SK-N-SH (cell line): Measurements from ENCODE around the gene IL12RB1. TPM values are rescaled to one million over a fixed set of nuclear protein-coding genes. Genes with fewer than 3 reads are reported as not detected.

Experiments used
- CTCF ChIA-PET: fragments of 300-600, 350-600 bp; formaldehyde crosslinking; extraction: SDS; loops from one replicate; lab custom pipeline; 2021; lab: Yijun Ruan, JAX
- POLR2A ChIA-PET: fragments of 350-600 bp; sonication (Branson Sonifier 250); formaldehyde crosslinking; extraction: SDS; loops from one replicate; lab custom pipeline; 2020; ENCODE audit warnings: antibody characterized with exemption, inconsistent platforms; lab: Yijun Ruan, JAX
- DNase-seq: peaks from one replicate; pipeline ENCODE4 v3.0.0; 2012
- H2AFZ ChIP-seq: fragments of 200-600 bp; sonication (generic); 2 replicates; pipeline ENCODE4 v1.8.1; 2016; ENCODE audit warnings: antibody characterized with exemption, mild to moderate bottlenecking, low read depth
- H3F3A ChIP-seq: fragments of 200-600 bp; sonication (generic); replicated peaks from 2 replicates; pipeline ENCODE3; 2016; ENCODE audit warnings: antibody characterized with exemption, mild to moderate bottlenecking; ENCODE audit not compliant: insufficient read depth
- H3K27ac ChIP-seq, 2 experiments: fragments of 200-500 bp in 1 of 2; fragments of 200-600 bp in 1 of 2; sonication (Bioruptor generic) in 1 of 2; sonication (generic), shearing (Covaris generic) in 1 of 2; 2 replicates each; pipeline versions ENCODE4 v1.5.1 to v1.6.1; 2014 to 2016; ENCODE audit warnings: low read depth in 2 of 2, inconsistent platforms in 1 of 2, low read length in 1 of 2, mild to moderate bottlenecking in 1 of 2, mixed read lengths in 1 of 2
- H3K27me3 ChIP-seq: fragments of 200-600 bp; sonication (generic), shearing (Covaris generic); 2 replicates; pipeline ENCODE4 v1.6.1; 2016; ENCODE audit warnings: mixed run types; ENCODE audit not compliant: insufficient read depth
- H3K36me3 ChIP-seq, 2 experiments: fragments of 200-500 bp in 1 of 2; fragments of 200-600 bp in 1 of 2; sonication (Bioruptor generic) in 1 of 2; sonication (generic) in 1 of 2; replicated peaks in 1 of 2; 2 replicates each; pipeline versions ENCODE3 to v1.5.1; 2014 to 2016; ENCODE audit warnings: low read length in 1 of 2, mild to moderate bottlenecking in 1 of 2; ENCODE audit not compliant: insufficient read depth in 2 of 2, control insufficient read depth in 1 of 2
- H3K4me1 ChIP-seq, 2 experiments: fragments of 200-500 bp in 1 of 2; fragments of 200-600 bp in 1 of 2; sonication (Bioruptor generic) in 1 of 2; sonication (generic), shearing (Covaris generic) in 1 of 2; 2 replicates each; pipeline versions ENCODE4 v1.5.1 to v1.6.1; 2014 to 2016; ENCODE audit warnings: low read depth in 1 of 2, low read length in 1 of 2, mixed run types in 1 of 2; ENCODE audit not compliant: insufficient read depth in 2 of 2, control insufficient read depth in 1 of 2
- H3K4me2 ChIP-seq: fragments of 200-600 bp; sonication (generic), shearing (Covaris generic); 2 replicates; pipeline ENCODE4 v1.6.1; 2017; ENCODE audit warnings: mixed run types
- H3K4me3 ChIP-seq, 2 experiments: fragments of 200-500 bp in 1 of 2; fragments of 200-600 bp in 1 of 2; sonication (Bioruptor generic) in 1 of 2; sonication (generic), shearing (Covaris generic) in 1 of 2; 2 replicates each; pipeline versions ENCODE4 v1.5.1 to v1.8.1; 2014 to 2016; ENCODE audit warnings: low read depth in 2 of 2, inconsistent platforms in 1 of 2, low read length in 1 of 2, mild to moderate bottlenecking in 1 of 2, mixed read lengths in 1 of 2, moderate library complexity in 1 of 2
- H3K79me2 ChIP-seq: fragments of 200-600 bp; sonication (generic); 2 replicates; pipeline ENCODE4 v1.8.1; 2017; ENCODE audit warnings: mild to moderate bottlenecking; ENCODE audit not compliant: insufficient read depth
- H3K9ac ChIP-seq: fragments of 200-600 bp; sonication (generic); 2 replicates; pipeline ENCODE4 v1.6.1; 2017; ENCODE audit warnings: mixed run types
- H3K9me2 ChIP-seq: fragments of 200-600 bp; sonication (generic); 2 replicates; pipeline ENCODE4 v1.6.1; 2017; ENCODE audit warnings: mixed run types
- H3K9me3 ChIP-seq: fragments of 200-600 bp; sonication (generic); 2 replicates; pipeline ENCODE4 v1.6.1; 2017; ENCODE audit warnings: mixed run types, mild to moderate bottlenecking, moderate library complexity
- H4K20me1 ChIP-seq: fragments of 200-600 bp; sonication (generic); 2 replicates; pipeline ENCODE4 v1.6.1; 2017; ENCODE audit warnings: mild to moderate bottlenecking, mixed run types; ENCODE audit not compliant: insufficient read depth
- EZH2phosphoT487 ChIP-seq: fragments of 200-600 bp; sonication (generic); IDR thresholded peaks from 2 replicates; pipeline ENCODE4 v1.6.1; 2017; ENCODE audit warnings: low read depth, mixed run types, mild to moderate bottlenecking, antibody characterized with exemption, moderate library complexity, borderline replicate concordance
- GABPA ChIP-seq: IDR thresholded peaks from 2 replicates; pipeline ENCODE4 v1.4.0; 2012; ENCODE audit warnings: low read depth, mild to moderate bottlenecking
- MAX ChIP-seq: IDR thresholded peaks from 2 replicates; pipeline ENCODE4 v1.4.0; 2012; ENCODE audit warnings: low read depth
- NRF1 ChIP-seq: IDR thresholded peaks from 2 replicates; pipeline ENCODE4 v1.6.1; 2012; ENCODE audit warnings: low read depth, mild to moderate bottlenecking, low read length
- REST ChIP-seq: IDR thresholded peaks from 2 replicates; pipeline ENCODE4 v1.6.1; 2012; ENCODE audit warnings: mild to moderate bottlenecking, low read depth, low read length, moderate library complexity
- USF1 ChIP-seq: IDR thresholded peaks from 2 replicates; pipeline ENCODE4 v1.4.0; 2012; ENCODE audit warnings: low read depth, borderline replicate concordance
- ZBTB33 ChIP-seq: IDR thresholded peaks from 2 replicates; pipeline ENCODE4 v1.4.0; 2012; ENCODE audit warnings: low read depth, borderline replicate concordance
- WGBS: methylation state at CpG from one replicate; pipeline ENCODE4 v1.1.6; 2017; ENCODE audit warnings: low lambda C conversion rate; 5-methylcytosine and 5-hydroxymethylcytosine counted together
- polyA plus RNA-seq, 3 experiments: library from polyadenylated mRNA; depleted of rRNA; stranded (reverse); fragments of >200 nt; gene quantifications; 2 replicates each; pipeline ENCODE4 v1.2.3, GENCODE V29; 2012

IL12RB1 gene
- polyA plus RNA-seq, 1 of the 3 experiments (the other 2 are of a cell fraction): 0.02 TPM

- no peak for TF ChIP-seq ZBTB33
- TF ChIP-seq EZH2phosphoT487: no peak
- TF ChIP-seq, all 33 proteins: peak for 0
Measured at GRCh38 chr19:18097993-18098890, 11.5 kb upstream of the IL12RB1 start (continued).

- peaks cover 4 to 10% of the 10 kb centered on the region in 2 experiments; a peak in 2 of 4 replicates for H3K4me1 ChIP-seq
- peak within 1 kb of the TSS; percentile 59 to 89 for H3K4me3 ChIP-seq
- ChIA-PET CTCF (interaction anchor here (0.6 to 1.4 kb wide), 7 partner anchors 10 to 150 kb away, joined by 3 to 5 read pairs (median 3); no protein-coding TSS in a partner anchor), POLR2A (interaction anchor here (0.6 kb wide), 1 partner anchor 13 kb away, joined by 3 read pairs; no protein-coding TSS in a partner anchor)
- peaks cover 9% of the 10 kb centered on the region for H3F3A ChIP-seq
- no peaks in the 10 kb centered on the region for H3K27me3 ChIP-seq
- H3K9ac ChIP-seq: peak within 1 kb of the TSS; percentile 68
- H3K9me2 ChIP-seq: no peaks in the 10 kb centered on the region
- H3K9me3 ChIP-seq: no peaks in the 10 kb centered on the region
- H3K4me2 ChIP-seq: peak within 1 kb of the TSS; percentile 91
- no peaks in the 10 kb centered on the region for H3K36me3 ChIP-seq
- H2AFZ ChIP-seq: 0 out of 2 replicates have a peak within 1 kb of the TSS, but pooled peaks have one; percentile 41
- WGBS: 18% methylated on average over 31 of the region's 54 CpGs
- no peak within 1 kb of the TSS; a peak in 1 of 4 replicates for H3K27ac ChIP-seq
- TF ChIP-seq REST: no peak
- TF ChIP-seq MAX: no peak
- peak; percentile 72 for TF ChIP-seq USF1
- 0 out of 2 replicates have a peak, but pooled peaks have one; percentile 9 for TF ChIP-seq NRF1
- no peak for TF ChIP-seq GABPA
- no peaks in the 10 kb centered on the region for H3K79me2 ChIP-seq
- no peaks in the 10 kb centered on the region for H4K20me1 ChIP-seq
- peak; percentile 100 for DNase-seq
Measured at GRCh38 chr19:18097217-18097992, 10.7 kb upstream of the IL12RB1 start, which contains the start of gene MAST3. MAST3 (plus strand) TSS chr19:18097778; CDS start chr19:18097793, 15 bp downstream.
